NB4 (cell line): Measurements from ENCODE around the gene CNPY2.

ENCODE experiments used
- DNase-seq: peaks from one replicate; pipeline ENCODE4 v3.0.0; 2010; ENCODE audit warnings: low read depth
- H3K4me3 ChIP-seq: one replicate; pipeline ENCODE4 v1.5.1; 2011; ENCODE audit warnings: mild to moderate bottlenecking, low read depth, low read length, moderate library complexity
- CTCF ChIP-seq: IDR thresholded peaks from one replicate; pipeline ENCODE4 v1.5.1; 2012; ENCODE audit warnings: low read depth, low read length
- MYC ChIP-seq: IDR thresholded peaks from 2 replicates; pipeline ENCODE4 v1.6.1; 2011; ENCODE audit warnings: low read depth, low read length
- POLR2A ChIP-seq: IDR thresholded peaks from 2 replicates; pipeline ENCODE4 v1.6.1; 2011; ENCODE audit warnings: mild to moderate bottlenecking; ENCODE audit not compliant: insufficient read length; ENCODE audit errors: extremely low read depth
- TF ChIP-seq, protein P1 (sequence below): IDR thresholded peaks from 2 replicates; pipeline ENCODE4 v1.6.1; 2011; ENCODE audit warnings: low read depth, low read length

CNPY2 gene

DNA sequence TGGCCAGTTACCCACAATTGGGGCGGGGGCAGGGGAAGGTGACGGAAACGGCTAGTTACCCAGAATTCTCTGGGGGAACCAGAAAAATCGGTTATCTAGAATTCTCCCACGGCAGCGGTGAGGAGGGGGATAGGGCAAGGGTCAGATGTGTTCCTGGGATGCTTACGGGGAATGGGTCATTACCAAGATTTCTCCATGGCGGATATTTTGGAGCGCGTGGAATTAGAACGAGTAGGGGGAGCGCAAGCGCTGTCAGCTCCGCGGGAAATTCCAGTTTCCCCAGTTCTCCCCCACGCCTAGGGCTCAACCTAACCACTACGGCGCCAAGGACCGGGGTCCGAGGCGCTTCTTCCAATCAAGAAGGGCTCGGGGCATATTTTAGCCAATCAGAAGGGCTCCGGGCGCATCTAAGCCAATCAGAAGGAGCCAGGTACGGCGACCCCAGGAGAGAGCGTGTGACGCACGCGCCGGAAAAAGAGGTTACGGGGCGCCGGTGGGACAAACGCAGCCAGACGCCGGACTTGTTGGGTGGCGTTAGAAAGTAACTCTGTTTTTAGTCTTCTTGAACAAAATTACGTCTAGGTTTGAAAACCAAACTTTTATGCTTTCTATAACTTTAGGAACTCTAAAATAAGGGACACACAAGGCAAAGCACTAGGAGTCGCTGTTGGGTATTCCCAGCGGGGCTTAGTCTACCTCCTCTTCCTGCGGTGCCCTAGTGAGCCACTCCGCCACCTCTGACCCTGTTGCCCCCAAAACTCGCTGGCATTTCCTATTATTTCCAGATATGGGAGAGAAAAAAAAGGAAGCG is 18.1 kb upstream of the CNPY2 start, which contains the start of gene PAN2:
PAN2 (minus strand) TSS at position 322 of the 811 bp plus-strand sequence. CDS start 906 bp downstream, outside the sequence.
- TF ChIP-seq, protein P1, sequence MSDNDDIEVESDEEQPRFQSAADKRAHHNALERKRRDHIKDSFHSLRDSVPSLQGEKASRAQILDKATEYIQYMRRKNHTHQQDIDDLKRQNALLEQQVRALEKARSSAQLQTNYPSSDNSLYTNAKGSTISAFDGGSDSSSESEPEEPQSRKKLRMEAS: peak; percentile 71; the same call in 1 of the 2 replicates
- TF ChIP-seq MYC (no peak; the same call in 1 of the 2 replicates), POLR2A (peak; percentile 82), CTCF (peak; percentile 53)
- peak within 1 kb of the TSS; percentile 95 for H3K4me3 ChIP-seq
- DNase-seq: peak; percentile 100

DNA sequence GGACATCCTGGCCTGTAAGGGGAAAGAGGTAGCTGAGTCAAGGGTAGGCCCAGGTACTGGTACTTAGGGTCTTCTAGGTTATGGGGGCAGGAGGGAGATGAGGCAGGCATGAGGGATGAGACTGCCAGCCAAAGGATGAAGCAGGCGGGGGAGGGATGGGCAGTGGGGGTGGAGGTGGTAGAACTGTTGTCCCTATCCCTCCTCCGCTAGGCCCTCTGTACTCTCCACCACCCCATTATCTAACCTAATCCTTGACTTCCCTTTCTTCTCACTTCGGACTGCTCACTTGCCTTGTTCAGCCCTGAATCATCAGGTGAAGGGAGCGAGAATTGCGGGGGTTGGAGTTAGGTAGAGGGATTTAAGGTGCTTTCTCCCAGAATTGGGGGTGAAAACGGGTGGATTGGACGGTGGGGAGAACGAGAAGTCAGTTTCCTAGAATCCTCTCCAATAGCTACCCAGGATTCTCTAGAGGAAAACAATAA is 17.4 kb upstream of the CNPY2 start:
- DNase-seq: no peak
- peak overlapping the region; percentile 95 for H3K4me3 ChIP-seq
- TF ChIP-seq POLR2A: peak; percentile 68
- TF ChIP-seq CTCF: no peak

GRCh38 chr12:56332512-56333196 is 16.9 kb upstream of the CNPY2 start:
- peak overlapping the region; percentile 95 for H3K4me3 ChIP-seq
- TF ChIP-seq POLR2A (no peak), MYC (no peak), CTCF (no peak)
- TF ChIP-seq, protein P1: no peak
- no peak for DNase-seq

GRCh38 chr12:56330936-56331490 is 15.2 kb upstream of the CNPY2 start:
- H3K4me3 ChIP-seq: no peak overlapping the region
- no peak for TF ChIP-seq CTCF
- TF ChIP-seq, protein P1: no peak
- TF ChIP-seq MYC: no peak
- no peak for TF ChIP-seq POLR2A
- no peak for DNase-seq

GRCh38 chr12:56326533-56326932 is 10.7 kb upstream of the CNPY2 start:
- TF ChIP-seq, protein P1: no peak
- no peak for TF ChIP-seq MYC
- TF ChIP-seq CTCF: no peak
- TF ChIP-seq POLR2A: no peak
- DNase-seq: no peak
- no peak overlapping the region for H3K4me3 ChIP-seq
